Upper lobe of left lung (tissue), 4 donors: ENCODE data around the gene AMD1.

ENCODE experiments used
- EP300 ChIP-seq, 4 donors: sonication (generic); formaldehyde crosslinking; IDR thresholded peaks; one replicate each; pipeline ENCODE4 v1.5.1; 2017; ENCODE audit warnings: antibody characterized with exemption in 4 of 4, control low read depth in 2 of 4
- POLR2A ChIP-seq, 4 donors: fragments of 450-650 bp; IDR thresholded peaks; one replicate each; pipeline ENCODE4 v1.5.1; 2016 to 2017; ENCODE audit warnings: antibody characterized with exemption in 4 of 4, mild to moderate bottlenecking in 2 of 4
- POLR2AphosphoS5 ChIP-seq, 2 donors: sonication (generic); formaldehyde crosslinking; IDR thresholded peaks; one replicate each; pipeline ENCODE4 v1.5.1; 2017; ENCODE audit warnings: antibody characterized with exemption in 2 of 2
- TF ChIP-seq, protein P1 (sequence below), 6 experiments: fragments of 450-650 bp in 4 of 6; fragments of 200-600 bp in 2 of 6; sonication (generic) in 2 of 6; IDR thresholded peaks; one replicate each; pipeline ENCODE4 v1.5.1; 2016 to 2019; ENCODE audit warnings: antibody characterized with exemption in 6 of 6

- TF ChIP-seq, protein P1, sequence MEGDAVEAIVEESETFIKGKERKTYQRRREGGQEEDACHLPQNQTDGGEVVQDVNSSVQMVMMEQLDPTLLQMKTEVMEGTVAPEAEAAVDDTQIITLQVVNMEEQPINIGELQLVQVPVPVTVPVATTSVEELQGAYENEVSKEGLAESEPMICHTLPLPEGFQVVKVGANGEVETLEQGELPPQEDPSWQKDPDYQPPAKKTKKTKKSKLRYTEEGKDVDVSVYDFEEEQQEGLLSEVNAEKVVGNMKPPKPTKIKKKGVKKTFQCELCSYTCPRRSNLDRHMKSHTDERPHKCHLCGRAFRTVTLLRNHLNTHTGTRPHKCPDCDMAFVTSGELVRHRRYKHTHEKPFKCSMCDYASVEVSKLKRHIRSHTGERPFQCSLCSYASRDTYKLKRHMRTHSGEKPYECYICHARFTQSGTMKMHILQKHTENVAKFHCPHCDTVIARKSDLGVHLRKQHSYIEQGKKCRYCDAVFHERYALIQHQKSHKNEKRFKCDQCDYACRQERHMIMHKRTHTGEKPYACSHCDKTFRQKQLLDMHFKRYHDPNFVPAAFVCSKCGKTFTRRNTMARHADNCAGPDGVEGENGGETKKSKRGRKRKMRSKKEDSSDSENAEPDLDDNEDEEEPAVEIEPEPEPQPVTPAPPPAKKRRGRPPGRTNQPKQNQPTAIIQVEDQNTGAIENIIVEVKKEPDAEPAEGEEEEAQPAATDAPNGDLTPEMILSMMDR (IDR thresholded peaks at IDR 0.05): no peak
- TF ChIP-seq POLR2A (IDR thresholded peaks at IDR 0.05) (no peak), EP300 (IDR thresholded peaks at IDR 0.05) (no peak), POLR2AphosphoS5 (IDR thresholded peaks at IDR 0.05) (no peak)
Observed at GRCh38 chr6:110939429-110940200, 65.0 kb downstream of the AMD1 start.
